ACC112 (cell line): ENCODE results near the gene PHOX2A.
A peak's percentile ranks its signal among the peaks of the same experiment; 100 is the strongest.
"Not testable (repeated sequence)": the region's sequence is repeated elsewhere in the genome, so short reads cannot be mapped to it uniquely, and the experiment has no call there.

ENCODE experiments used
- H2AFZ ChIP-seq: fragments of 200-600 bp; sonication (generic); one replicate; pipeline ENCODE4 v1.6.0; 2017; ENCODE audit warnings: antibody characterized with exemption, low read length; ENCODE audit not compliant: unreplicated experiment
- H3K27ac ChIP-seq: fragments of 200-600 bp; sonication (generic); 2 replicates; pipeline ENCODE4 v1.5.1; 2014; ENCODE audit warnings: low read depth, mild to moderate bottlenecking, antibody characterized with exemption, low read length, moderate library complexity
- H3K27me3 ChIP-seq: fragments of 200-600 bp; sonication (generic); 2 replicates; pipeline ENCODE4 v1.6.1; 2014; ENCODE audit warnings: mild to moderate bottlenecking, antibody characterized with exemption, low read length, moderate library complexity, mixed read lengths; ENCODE audit not compliant: insufficient read depth
- H3K36me3 ChIP-seq: fragments of 200-600 bp; sonication (generic); 2 replicates; pipeline ENCODE4 v1.6.1; 2016; ENCODE audit warnings: mild to moderate bottlenecking, antibody characterized with exemption, low read length, moderate library complexity, mixed read lengths; ENCODE audit not compliant: insufficient read depth
- H3K4me1 ChIP-seq: fragments of 200-600 bp; sonication (generic); one replicate; pipeline ENCODE4 v1.6.1; 2016; ENCODE audit warnings: low read length, mixed read lengths; ENCODE audit not compliant: insufficient read depth, unreplicated experiment, control insufficient read depth
- H3K4me3 ChIP-seq: fragments of 200-600 bp; sonication (generic); 2 replicates; pipeline ENCODE4 v1.5.1; 2014; ENCODE audit warnings: mild to moderate bottlenecking, low read depth, low read length
- H3K79me2 ChIP-seq: fragments of 200-600 bp; sonication (generic); one replicate; pipeline ENCODE4 v1.6.0; 2016; ENCODE audit warnings: low read length; ENCODE audit not compliant: control insufficient read depth, unreplicated experiment, insufficient read depth

The PHOX2A gene

DNA sequence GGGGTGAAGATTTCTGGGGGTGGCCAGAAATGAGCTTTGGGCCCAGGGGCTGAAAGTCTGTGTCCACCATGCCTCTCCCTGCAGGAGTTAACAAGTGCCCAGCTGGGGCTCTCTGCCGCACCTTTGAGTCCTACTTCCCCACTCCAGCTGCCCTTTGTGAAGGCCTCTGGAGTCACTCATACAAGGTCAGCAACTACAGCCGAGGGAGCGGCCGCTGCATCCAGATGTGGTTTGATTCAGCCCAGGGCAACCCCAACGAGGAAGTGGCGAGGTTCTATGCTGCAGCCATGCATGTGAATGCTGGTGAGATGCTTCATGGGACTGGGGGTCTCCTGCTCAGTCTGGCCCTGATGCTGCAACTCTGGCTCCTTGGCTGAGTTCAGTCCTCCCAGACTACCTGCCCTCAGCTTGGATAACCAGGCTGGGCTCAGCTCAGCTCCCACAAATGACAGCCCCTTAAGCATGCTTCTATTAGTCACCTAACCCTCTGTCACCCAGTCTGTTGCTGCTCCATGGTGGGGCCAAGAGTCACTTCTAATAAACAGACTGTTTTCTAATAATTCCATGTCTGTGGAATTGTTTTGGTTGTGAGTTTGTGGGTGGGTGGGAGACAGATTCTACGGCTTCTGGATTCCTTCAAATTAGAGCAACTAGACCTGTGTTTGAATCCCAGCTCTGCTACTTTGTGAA, 22.4 kb downstream of the PHOX2A start:
- peak overlapping the region; percentile 48 for H2AFZ ChIP-seq
- H3K4me1 ChIP-seq = peaks cover 4% of the 10 kb centered on the region
- no peaks in the 10 kb centered on the region for H3K36me3 ChIP-seq
- H3K27me3 ChIP-seq = peaks cover 17% of the 10 kb centered on the region; the same call in 1 of the 2 replicates
- H3K4me3 ChIP-seq = no peak overlapping the region
- no peak overlapping the region for H3K27ac ChIP-seq
- peaks cover 22% of the 10 kb centered on the region for H3K79me2 ChIP-seq

DNA sequence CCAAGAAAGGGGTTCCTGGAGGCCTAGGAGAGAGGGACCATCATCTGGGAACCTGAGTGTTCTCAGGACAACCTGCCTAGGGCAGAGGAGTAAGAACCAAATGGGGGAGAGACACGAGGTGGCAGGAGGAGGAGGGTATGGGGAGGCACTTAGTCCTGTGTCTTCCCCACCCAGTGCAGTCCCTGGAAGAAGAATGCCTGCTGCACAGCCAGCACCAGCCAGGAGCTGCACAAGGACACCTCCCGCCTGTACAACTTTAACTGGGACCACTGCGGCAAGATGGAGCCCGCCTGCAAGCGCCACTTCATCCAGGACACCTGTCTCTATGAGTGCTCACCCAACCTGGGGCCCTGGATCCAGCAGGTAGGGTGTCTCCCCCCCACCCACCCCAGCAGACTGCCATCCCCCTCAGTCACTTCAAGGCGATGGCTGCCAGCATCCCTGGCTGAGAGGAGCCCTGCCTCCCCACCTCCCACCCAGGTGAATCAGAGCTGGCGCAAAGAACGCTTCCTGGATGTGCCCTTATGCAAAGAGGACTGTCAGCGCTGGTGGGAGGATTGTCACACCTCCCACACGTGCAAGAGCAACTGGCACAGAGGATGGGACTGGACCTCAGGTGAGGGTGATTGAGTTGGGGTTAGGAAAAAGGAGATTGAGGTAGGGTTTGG, 23.1 kb downstream of the PHOX2A start:
- H2AFZ ChIP-seq = no peak overlapping the region
- H3K4me3 ChIP-seq = no peak overlapping the region
- H3K79me2 ChIP-seq = peaks cover 18% of the 10 kb centered on the region
- H3K27ac ChIP-seq = no peak overlapping the region
- H3K27me3 ChIP-seq = peaks cover 20% of the 10 kb centered on the region; the same call in 1 of the 2 replicates
- H3K4me1 ChIP-seq = peaks cover 3% of the 10 kb centered on the region
- H3K36me3 ChIP-seq = no peaks in the 10 kb centered on the region

DNA sequence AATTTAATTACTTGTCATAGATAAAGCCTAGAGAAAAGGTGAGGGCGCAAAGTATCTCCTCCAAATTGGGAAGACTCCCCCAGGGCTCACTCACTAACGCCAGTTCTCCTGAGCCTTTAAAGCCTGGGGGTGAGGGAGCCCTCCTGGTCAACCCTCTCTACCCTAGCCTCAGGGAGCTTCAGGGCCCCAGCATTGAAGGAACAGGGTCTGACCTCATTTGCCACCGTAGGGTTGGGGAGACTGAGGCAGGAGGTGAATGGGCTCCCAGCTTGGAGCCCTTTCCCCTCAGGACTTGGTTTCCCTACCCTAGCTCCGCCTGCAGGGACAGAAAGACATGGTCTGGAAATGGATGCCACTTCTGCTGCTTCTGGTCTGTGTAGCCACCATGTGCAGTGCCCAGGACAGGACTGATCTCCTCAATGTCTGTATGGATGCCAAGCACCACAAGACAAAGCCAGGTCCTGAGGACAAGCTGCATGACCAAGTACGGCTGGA, 25.7 kb downstream of the PHOX2A start:
- Histone ChIP-seq H3K27me3 (peaks cover 37% of the 10 kb centered on the region), H3K4me1 (no peaks in the 10 kb centered on the region), H3K79me2 (no peaks in the 10 kb centered on the region), H3K27ac (no peak overlapping the region), H2AFZ (no peak overlapping the region), H3K36me3 (no peaks in the 10 kb centered on the region), H3K4me3 (no peak overlapping the region)

DNA sequence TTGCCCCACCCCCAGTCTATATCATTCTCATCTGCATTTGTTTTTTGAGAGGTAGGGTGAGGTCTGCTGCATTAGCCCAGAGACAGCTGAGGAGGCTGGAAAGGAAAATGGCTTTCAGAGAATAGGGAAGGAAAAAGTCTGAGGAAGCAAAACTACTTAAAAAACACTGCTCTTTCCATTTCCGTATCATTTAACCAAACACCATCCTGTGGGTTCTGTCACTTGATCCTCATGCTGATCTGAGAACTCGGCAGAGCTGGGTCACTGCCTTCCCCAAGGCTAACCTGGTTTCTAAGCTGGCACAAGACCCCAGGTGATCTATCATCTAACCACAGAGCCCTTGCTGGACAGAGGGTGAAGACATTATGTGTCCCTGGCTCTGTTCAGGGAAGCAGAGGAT, 26.1 kb downstream of the PHOX2A start:
- Histone ChIP-seq H2AFZ (no peak overlapping the region), H3K36me3 (no peaks in the 10 kb centered on the region), H3K79me2 (no peaks in the 10 kb centered on the region), H3K27me3 (peaks cover 42% of the 10 kb centered on the region), H3K4me1 (no peaks in the 10 kb centered on the region), H3K4me3 (no peak overlapping the region), H3K27ac (no peak overlapping the region)

DNA sequence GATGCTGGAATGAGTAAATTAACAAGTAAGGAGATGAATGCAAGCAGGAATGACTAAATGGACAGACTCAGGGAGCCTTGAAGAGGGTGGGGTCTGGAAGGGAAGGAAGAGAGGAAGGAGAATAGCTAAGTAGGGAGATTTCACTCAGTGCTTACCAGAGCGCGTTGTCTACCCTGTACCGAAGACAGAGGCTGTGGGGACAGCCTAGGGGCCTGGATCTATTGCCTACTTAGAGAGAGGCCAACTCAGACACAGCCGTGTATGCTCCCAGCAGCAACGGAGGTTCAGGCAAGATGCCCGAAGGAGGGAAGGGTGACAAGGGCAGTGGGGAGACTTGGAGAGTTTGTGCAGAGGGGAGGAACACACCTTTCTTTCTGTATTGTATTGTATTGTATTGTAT, 27.3 kb downstream of the PHOX2A start, which contains the start of gene FOLR2:
Gene FOLR2, plus strand, starts transcription at position 157 of the 400 bp plus-strand sequence. CDS start 1,791 bp downstream, outside the sequence.
- H2AFZ ChIP-seq = no peak within 1 kb of the TSS

DNA sequence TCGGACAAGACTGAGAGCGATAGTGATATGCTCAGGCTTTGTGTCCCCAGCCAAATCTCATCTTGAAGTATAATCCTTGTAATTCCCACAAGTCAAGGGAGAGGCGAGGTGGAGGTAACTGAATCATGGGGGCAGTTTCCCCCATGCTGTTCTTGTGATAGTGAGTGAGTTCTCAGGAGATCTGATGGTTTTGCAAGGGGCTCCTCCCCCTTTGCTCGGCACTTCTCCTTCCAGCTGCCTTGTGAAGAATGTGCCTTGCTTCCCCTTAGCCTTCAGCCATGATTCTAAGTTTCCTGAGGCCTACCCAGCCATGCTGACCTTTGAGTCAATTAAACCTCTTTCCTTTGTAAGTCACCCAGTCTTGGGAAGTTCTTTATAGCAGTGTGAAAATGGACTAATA, 34.9 kb downstream of the PHOX2A start:
- Histone ChIP-seq H3K4me1 (peaks cover 10% of the 10 kb centered on the region), H3K36me3 (no peaks in the 10 kb centered on the region), H2AFZ (no peak overlapping the region)

More for the DNA sequence above, 27.3 kb downstream of the PHOX2A start, which contains the start of gene FOLR2:
- no peaks in the 10 kb centered on the region for H3K36me3 ChIP-seq
- no peak within 1 kb of the TSS for H3K4me3 ChIP-seq
- H3K27me3 ChIP-seq = peaks cover 47% of the 10 kb centered on the region
- no peaks in the 10 kb centered on the region for H3K4me1 ChIP-seq
- no peak within 1 kb of the TSS for H3K27ac ChIP-seq
- no peaks in the 10 kb centered on the region for H3K79me2 ChIP-seq

DNA sequence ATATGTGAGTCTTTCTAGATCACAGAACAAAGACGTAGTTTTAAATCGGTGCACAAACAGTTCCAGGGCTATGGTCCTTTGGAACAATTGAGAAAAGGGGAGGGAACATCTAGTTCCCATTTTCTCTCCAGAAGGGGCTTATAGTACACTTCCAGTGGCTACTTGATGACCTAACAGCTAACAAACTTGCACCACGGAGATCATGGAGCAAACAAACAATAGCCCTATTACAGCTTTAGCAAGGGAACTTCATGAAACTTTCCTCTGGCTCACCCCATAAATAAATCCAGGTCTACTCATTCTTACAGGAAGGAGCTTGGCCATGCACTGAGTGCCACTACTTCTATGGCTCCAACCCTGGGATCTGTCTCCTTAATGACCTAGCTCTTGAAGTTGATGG, 35.7 kb downstream of the PHOX2A start:
- Histone ChIP-seq H3K4me1 (peaks cover 10% of the 10 kb centered on the region), H3K36me3 (no peaks in the 10 kb centered on the region), H3K27ac (no peak overlapping the region), H3K79me2 (no peaks in the 10 kb centered on the region), H3K4me3 (no peak overlapping the region), H3K27me3 (peaks cover 19% of the 10 kb centered on the region), H2AFZ (no peak overlapping the region)

More for the DNA sequence above, 34.9 kb downstream of the PHOX2A start:
- H3K4me3 ChIP-seq = no peak overlapping the region
- no peaks in the 10 kb centered on the region for H3K79me2 ChIP-seq
- no peak overlapping the region for H3K27ac ChIP-seq
- H3K27me3 ChIP-seq = peaks cover 23% of the 10 kb centered on the region

DNA sequence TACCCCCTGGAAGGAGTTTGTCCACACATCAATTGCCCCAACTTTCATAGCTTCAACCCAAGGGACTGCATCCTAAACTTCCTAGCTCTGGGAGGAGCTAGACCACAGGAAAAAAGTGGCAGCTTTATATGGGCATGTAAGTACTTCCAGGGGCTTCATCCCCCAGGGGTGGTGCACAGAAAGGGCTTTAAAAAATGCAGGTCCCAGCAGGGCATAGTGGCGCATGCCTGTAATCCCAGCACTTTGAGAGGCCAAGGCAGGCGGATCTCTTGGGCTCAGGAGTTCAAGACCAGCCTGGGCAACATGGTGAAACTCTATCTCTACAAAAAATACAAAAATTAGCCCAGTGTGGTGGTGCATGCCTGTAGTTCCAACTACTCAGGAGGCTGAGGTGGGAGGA, 37.2 kb downstream of the PHOX2A start:
- not testable (repeated sequence) for H3K36me3 ChIP-seq, H3K4me1 ChIP-seq, H3K4me3 ChIP-seq, H3K27me3 ChIP-seq, H3K27ac ChIP-seq, H2AFZ ChIP-seq, H3K79me2 ChIP-seq

DNA sequence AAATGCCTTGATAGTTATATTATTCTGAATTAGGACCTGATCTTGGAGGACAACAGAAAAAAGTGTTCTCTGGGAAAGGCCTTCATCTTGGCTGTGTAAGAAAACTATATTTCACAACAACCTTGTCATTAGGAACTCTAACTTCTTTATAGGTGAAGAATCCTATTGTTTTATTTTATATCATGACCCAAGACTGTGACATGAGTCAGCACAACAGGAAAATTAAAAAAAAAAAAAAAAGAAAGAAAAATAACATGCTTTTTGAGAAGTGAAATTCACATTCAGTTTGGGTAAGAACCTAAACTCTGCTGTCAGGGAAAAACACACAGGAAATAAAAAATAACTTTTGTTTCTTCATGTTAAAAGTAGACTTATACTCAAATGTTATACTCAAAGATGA, 39.1 kb downstream of the PHOX2A start:
- Histone ChIP-seq H2AFZ (peak overlapping the region; percentile 32), H3K4me3 (no peak overlapping the region), H3K27me3 (peaks cover 5% of the 10 kb centered on the region; the same call in 1 of the 2 replicates), H3K4me1 (peaks cover 10% of the 10 kb centered on the region), H3K27ac (no peak overlapping the region), H3K36me3 (no peaks in the 10 kb centered on the region), H3K79me2 (no peaks in the 10 kb centered on the region)

DNA sequence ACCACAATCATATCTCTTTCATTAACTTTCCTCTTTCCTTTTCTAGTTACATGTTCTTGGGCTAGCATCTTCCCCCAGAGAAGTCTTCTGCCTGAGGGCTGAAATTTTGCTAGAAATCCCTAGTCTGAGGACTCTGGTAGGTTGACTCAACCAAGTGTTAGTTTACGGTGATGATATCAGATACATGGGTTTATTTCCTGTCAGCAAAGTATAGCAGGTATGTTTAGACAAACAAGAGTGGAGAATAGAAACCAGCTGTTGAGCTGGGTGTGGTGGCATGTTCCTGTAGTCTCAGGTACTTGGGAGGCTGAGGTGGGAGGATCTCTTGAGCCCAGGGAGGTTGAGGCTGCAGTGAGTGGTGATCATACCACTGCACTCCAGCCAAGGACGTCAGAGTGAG, 40.8 kb downstream of the PHOX2A start:
- Histone ChIP-seq H3K4me1 (peaks cover 10% of the 10 kb centered on the region), H3K27ac (no peak overlapping the region), H3K27me3 (no peaks in the 10 kb centered on the region), H3K79me2 (no peaks in the 10 kb centered on the region), H2AFZ (no peak overlapping the region), H3K36me3 (no peaks in the 10 kb centered on the region), H3K4me3 (no peak overlapping the region)

DNA sequence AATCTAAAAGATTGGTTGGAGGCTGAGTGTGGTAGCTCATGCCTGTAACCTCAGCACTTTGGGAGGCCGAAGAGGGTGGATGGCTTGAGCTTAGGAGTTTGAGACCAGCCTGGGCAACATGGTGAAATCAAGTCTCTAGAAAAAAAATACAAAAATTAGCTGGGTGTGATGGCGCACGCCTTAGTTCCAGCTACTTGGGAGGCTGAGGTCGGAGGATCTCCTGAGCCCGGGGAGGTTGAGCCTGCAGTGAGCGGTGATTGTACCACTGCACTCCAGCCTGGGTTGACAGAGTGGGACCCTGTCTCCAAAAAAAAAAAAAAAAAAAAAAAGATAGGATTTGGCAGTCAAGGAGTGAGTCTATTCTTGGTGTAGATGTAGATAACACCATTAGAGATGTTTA, 41.4 kb downstream of the PHOX2A start:
- Histone ChIP-seq H3K79me2 (no peaks in the 10 kb centered on the region), H3K27me3 (no peaks in the 10 kb centered on the region), H3K4me1 (peaks cover 10% of the 10 kb centered on the region), H2AFZ (no peak overlapping the region), H3K36me3 (no peaks in the 10 kb centered on the region), H3K27ac (no peak overlapping the region), H3K4me3 (no peak overlapping the region)
